Measurements from ENCODE around the gene SERPIND1.

GRCh38 chr22:20775342-20775895, 1.5 kb downstream of the SERPIND1 start:
- no peak for TF ChIP-seq CTCF (IDR thresholded peaks at IDR 0.05)
- no peak for TF ChIP-seq POLR2A (IDR thresholded peaks at IDR 0.05)

All from esophagus squamous epithelium (tissue), 4 donors.